Right atrium auricular region (tissue), 2 donors: ENCODE measurements around the gene DNAJC21. TPM values are rescaled to one million over a fixed set of nuclear protein-coding genes. Genes with fewer than 3 reads are reported as not detected.

ENCODE experiments used
- DNase-seq: peaks from one replicate; pipeline ENCODE4 v3.0.0-alpha.2; 2019; ENCODE audit warnings: low spot score
- H3K27ac ChIP-seq, 2 donors: fragments of 200-600 bp; sonication (generic); 1 replicate in 1 of 2; 2 replicates in 1 of 2; pipeline ENCODE4 v1.5.1; 2016 to 2019
- H3K27me3 ChIP-seq, 2 donors: fragments of 200-600 bp; sonication (generic); one replicate each; pipeline versions ENCODE4 v1.5.1 to v1.6.0; 2017 to 2019
- H3K36me3 ChIP-seq: fragments of 200-600 bp; sonication (generic); one replicate; pipeline ENCODE4 v1.5.1; 2016
- H3K4me1 ChIP-seq, 2 donors: fragments of 200-600 bp; sonication (generic); one replicate each; pipeline versions ENCODE4 v1.5.1 to v1.6.0; 2017 to 2019
- H3K4me3 ChIP-seq, 2 donors: fragments of 200-600 bp; sonication (generic); 1 replicate in 1 of 2; 2 replicates in 1 of 2; pipeline ENCODE4 v1.5.1; 2017 to 2019; ENCODE audit warnings: mild to moderate bottlenecking in 1 of 2, moderate library complexity in 1 of 2
- H3K9me3 ChIP-seq, 2 donors: fragments of 200-600 bp; sonication (generic); one replicate each; pipeline ENCODE4 v1.5.1; 2019
- CTCF ChIP-seq, 2 donors: fragments of 200-600 bp; sonication (generic); IDR thresholded peaks; one replicate each; pipeline ENCODE4 v1.5.1; 2019; ENCODE audit warnings: antibody characterized with exemption in 2 of 2
- total RNA-seq, 2 donors: library from RNA; depleted of rRNA; stranded (reverse); fragments of >200 nt; gene quantifications; one replicate each; pipeline ENCODE4 v1.1.0, GENCODE V29; 2016

DNAJC21 gene
- total RNA-seq, 2 donors from 2014 or later, result 39.1 to 50.8 TPM

GRCh38 chr5:34923694-34924461 is 5.5 kb upstream of the DNAJC21 start:
- no peak overlapping the region for H3K4me3 ChIP-seq
- H3K27me3 ChIP-seq, result no peaks in the 10 kb centered on the region
- no peak for DNase-seq
- H3K27ac ChIP-seq, result peak overlapping the region; percentile 20 to 67
- peaks cover 0 to 11% of the 10 kb centered on the region in 2 donors for H3K4me1 ChIP-seq
- H3K36me3 ChIP-seq, result peaks cover 62% of the 10 kb centered on the region
- no peaks in the 10 kb centered on the region for H3K9me3 ChIP-seq
- TF ChIP-seq CTCF (IDR thresholded peaks at IDR 0.05), result no peak

- DNase-seq, result no peak
- Histone ChIP-seq H3K4me3 (no peak overlapping the region), H3K27ac (peak overlapping the region; percentile 20 to 67), H3K27me3 (no peaks in the 10 kb centered on the region), H3K4me1 (peaks cover 0 to 12% of the 10 kb centered on the region in 2 donors), H3K36me3 (peaks cover 58% of the 10 kb centered on the region), H3K9me3 (no peaks in the 10 kb centered on the region)
- TF ChIP-seq CTCF (IDR thresholded peaks at IDR 0.05), result no peak
Measured at GRCh38 chr5:34924462-34924765, 4.9 kb upstream of the DNAJC21 start.

- DNase-seq, result no peak
- no peaks in the 10 kb centered on the region for H3K9me3 ChIP-seq
- no peak for TF ChIP-seq CTCF (IDR thresholded peaks at IDR 0.05)
- no peak overlapping the region for H3K27ac ChIP-seq
- no peak overlapping the region for H3K4me3 ChIP-seq
- peaks cover 0 to 24% of the 10 kb centered on the region in 2 donors for H3K4me1 ChIP-seq
- H3K36me3 ChIP-seq, result peaks cover 43% of the 10 kb centered on the region
- no peaks in the 10 kb centered on the region for H3K27me3 ChIP-seq
Measured at GRCh38 chr5:34926318-34926888, 3.0 kb upstream of the DNAJC21 start.

- peaks cover 34% of the 10 kb centered on the region for H3K36me3 ChIP-seq
- H3K27ac ChIP-seq, result no peak overlapping the region
- DNase-seq, result no peak
- no peak for TF ChIP-seq CTCF (IDR thresholded peaks at IDR 0.05)
- no peaks in the 10 kb centered on the region for H3K27me3 ChIP-seq
- H3K4me1 ChIP-seq, result peaks cover 0 to 27% of the 10 kb centered on the region in 2 donors
- no peak overlapping the region for H3K4me3 ChIP-seq
- H3K9me3 ChIP-seq, result no peaks in the 10 kb centered on the region
Measured at GRCh38 chr5:34927785-34928184, 1.6 kb upstream of the DNAJC21 start.

GRCh38 chr5:34928267-34928666 is 1.1 kb upstream of the DNAJC21 start:
- Histone ChIP-seq H3K27ac (no peak overlapping the region), H3K9me3 (no peaks in the 10 kb centered on the region), H3K4me1 (peaks cover 0 to 27% of the 10 kb centered on the region in 2 donors), H3K4me3 (no peak overlapping the region), H3K36me3 (peaks cover 29% of the 10 kb centered on the region), H3K27me3 (no peaks in the 10 kb centered on the region)
- DNase-seq, result no peak
- no peak for TF ChIP-seq CTCF (IDR thresholded peaks at IDR 0.05)
